Epithelial cell of esophagus (primary cell): ENCODE measurements around the gene KSR2.

ENCODE experiments used
- DNase-seq: peaks from one replicate; pipeline ENCODE4 v3.0.0; 2010; ENCODE audit warnings: low read depth
- H3K4me3 ChIP-seq: 2 replicates; pipeline ENCODE4 v1.5.1; 2011; ENCODE audit warnings: mild to moderate bottlenecking, low read length, control low read depth
- CTCF ChIP-seq: IDR thresholded peaks from 2 replicates; pipeline ENCODE4 v1.5.1; 2011; ENCODE audit warnings: low read depth, mild to moderate bottlenecking, low read length, control low read depth, inconsistent platforms; ENCODE audit not compliant: insufficient read depth; ENCODE audit errors: missing control alignments

The KSR2 gene

GRCh38 chr12:117583092-117583491 is 385.7 kb downstream of the KSR2 start:
- H3K4me3 ChIP-seq, result no peak overlapping the region
- TF ChIP-seq CTCF, result no peak
- no peak for DNase-seq

GRCh38 chr12:117582135-117582784 is 386.5 kb downstream of the KSR2 start:
- no peak overlapping the region for H3K4me3 ChIP-seq
- DNase-seq, result no peak
- no peak for TF ChIP-seq CTCF

DNA sequence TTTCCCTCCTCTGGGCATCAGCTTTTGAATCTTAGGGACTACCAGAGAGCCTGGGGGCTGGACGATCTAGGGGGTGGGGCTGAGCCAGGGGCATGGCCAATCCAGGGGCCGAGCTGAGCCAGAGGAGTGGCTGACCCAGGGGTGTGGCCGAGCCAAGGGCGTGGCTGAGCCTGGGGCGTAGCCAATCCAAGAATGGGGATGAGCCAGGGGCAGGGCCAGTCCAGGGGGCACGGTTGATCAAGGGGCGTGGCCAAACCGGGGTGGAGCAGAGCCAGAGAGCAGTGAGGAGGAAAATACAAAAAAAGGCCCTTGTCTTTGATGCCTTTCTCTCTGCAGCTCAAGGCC is 388.1 kb downstream of the KSR2 start:
- no peak for TF ChIP-seq CTCF
- no peak overlapping the region for H3K4me3 ChIP-seq
- no peak for DNase-seq

GRCh38 chr12:117580015-117580717 is 388.6 kb downstream of the KSR2 start:
- TF ChIP-seq CTCF, result no peak
- no peak for DNase-seq
- H3K4me3 ChIP-seq, result no peak overlapping the region

- TF ChIP-seq CTCF, result no peak
- DNase-seq, result no peak
- no peak overlapping the region for H3K4me3 ChIP-seq
These were observed 391.6 kb downstream of the KSR2 start for GRCh38 chr12:117577122-117577657.

- no peak for DNase-seq
- TF ChIP-seq CTCF, result no peak
- no peak overlapping the region for H3K4me3 ChIP-seq
These were observed 392.7 kb downstream of the KSR2 start for GRCh38 chr12:117576053-117576452.

DNA sequence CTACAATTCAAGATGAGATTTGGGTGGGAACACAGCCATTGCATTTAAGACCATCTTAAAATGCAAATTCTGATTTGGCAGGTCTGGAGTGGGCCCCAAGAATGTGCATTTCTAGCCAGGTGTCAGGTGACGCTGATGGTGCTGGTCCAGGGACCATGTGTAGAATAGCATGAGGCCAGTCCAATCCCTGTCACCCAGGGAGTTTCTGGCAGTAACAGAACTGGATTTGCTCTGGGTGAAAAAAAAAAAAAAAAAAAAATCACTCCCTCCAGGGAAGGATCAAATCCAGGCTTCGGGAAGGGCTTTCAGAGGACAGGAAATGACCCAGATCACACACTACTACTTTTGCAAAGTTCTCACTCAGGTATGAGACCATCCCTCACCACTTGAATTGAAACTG is 394.1 kb downstream of the KSR2 start:
- DNase-seq, result no peak
- no peak for TF ChIP-seq CTCF
- no peak overlapping the region for H3K4me3 ChIP-seq
